Activated CD8-positive, alpha-beta memory T cell treated with anti-CD3 and anti-CD28 coated beads, Interleukin-2, amount 50 U/mL, for 1 hour (primary cell): ENCODE measurements around the gene CCDC6.
"Not testable (repeated sequence)": the region's sequence is repeated elsewhere in the genome, so short reads cannot be mapped to it uniquely, and the experiment has no call there.

ENCODE experiments used
- DNase-seq: peaks from one replicate; pipeline ENCODE4 v3.0.0-alpha.2; 2020; ENCODE audit errors: extremely low read depth

Gene CCDC6

GRCh38 chr10:59905731-59906416 is 482 bp downstream of the CCDC6 start:
- no peak for DNase-seq

DNA sequence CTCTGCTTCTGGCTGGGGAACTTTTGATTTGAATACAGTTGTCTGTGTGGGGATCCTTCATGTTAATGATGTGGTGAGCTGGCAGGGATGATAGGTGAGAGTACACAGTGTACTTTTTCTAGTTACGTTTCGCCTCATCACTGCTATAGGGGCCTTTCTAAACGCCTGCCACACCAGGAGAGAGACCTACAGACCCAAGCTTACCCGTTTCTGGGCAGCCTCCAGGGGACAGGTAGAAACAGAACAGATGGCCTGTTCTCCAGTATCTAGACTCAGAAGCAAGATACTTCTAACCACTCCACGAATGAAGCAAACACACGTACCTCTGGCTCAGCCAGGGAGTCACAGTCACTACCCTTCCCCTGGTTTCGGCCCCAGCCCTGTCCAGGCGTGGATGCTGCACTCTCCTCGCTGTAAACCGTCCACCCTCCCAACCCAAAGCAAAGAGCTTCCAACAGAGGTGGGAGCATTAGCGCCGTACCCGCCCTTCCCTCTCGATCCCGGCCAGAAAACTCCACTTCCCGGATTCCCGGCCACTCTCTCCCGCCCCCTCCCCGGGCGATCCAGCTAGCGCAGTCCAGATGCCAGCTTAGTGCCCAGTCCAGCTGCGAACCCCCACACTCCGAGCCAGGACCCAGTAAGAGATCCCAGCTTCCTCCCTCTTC is 1.2 kb downstream of the CCDC6 start:
- no peak for DNase-seq

- DNase-seq: no peak
Measured at GRCh38 chr10:59904426-59905065, 1.8 kb downstream of the CCDC6 start.

DNA sequence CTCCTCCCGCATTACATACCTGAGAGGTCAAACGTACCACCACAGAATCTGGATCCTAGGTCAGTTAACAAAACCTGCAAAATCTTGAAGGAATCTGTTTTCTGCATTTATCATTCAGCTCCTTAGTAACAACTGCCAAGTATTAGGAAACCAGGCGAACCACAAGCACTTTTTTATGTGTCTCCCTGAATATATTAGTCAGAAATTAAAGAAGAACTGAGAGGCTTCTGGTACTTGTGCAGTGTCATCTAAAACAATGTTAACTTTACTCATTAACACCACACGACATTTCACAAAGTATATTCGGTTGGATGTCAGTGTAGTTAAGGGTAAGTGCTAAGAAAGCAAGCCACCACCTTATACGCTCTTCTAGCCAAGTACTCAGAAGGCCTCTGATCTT is 2.5 kb downstream of the CCDC6 start:
- no peak for DNase-seq

GRCh38 chr10:59902016-59902415 is 4.3 kb downstream of the CCDC6 start:
- DNase-seq: no peak

GRCh38 chr10:59901470-59901869 is 4.9 kb downstream of the CCDC6 start:
- DNase-seq: no peak

DNA sequence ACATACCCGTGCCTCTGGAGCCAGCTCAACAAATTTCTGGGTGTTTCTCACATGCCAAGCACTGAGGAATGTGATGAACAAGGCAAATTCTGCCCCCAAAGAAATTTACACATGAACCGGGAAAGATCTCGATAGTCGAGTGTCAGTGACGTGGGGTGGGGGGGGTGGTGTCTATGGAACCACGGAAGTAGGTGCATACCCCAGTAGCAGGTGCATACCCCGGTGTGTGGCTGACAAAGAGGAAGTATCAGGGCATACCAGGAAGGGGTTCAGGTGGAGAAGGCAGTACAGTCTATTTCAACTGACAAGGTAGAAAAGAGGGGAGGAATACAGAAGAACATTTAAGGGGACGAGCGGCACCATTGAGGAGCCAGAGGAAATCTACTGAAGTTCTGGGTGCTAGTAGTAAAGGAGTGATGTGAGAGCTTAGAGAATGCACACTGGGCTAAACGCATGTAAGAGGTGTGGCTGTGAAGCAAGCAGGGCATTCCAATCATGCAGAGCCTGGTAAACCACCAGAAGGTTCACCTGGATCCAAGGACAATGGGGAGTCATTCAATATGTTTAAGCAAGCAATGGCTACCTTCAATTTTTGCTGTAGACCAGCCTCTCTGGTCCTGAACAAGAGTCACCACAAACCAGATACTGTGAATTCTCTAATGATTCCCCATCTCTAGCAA is 6.2 kb downstream of the CCDC6 start:
- DNase-seq: no peak

- DNase-seq: no peak
Measured at GRCh38 chr10:59898125-59898835, 8.1 kb downstream of the CCDC6 start.

DNA sequence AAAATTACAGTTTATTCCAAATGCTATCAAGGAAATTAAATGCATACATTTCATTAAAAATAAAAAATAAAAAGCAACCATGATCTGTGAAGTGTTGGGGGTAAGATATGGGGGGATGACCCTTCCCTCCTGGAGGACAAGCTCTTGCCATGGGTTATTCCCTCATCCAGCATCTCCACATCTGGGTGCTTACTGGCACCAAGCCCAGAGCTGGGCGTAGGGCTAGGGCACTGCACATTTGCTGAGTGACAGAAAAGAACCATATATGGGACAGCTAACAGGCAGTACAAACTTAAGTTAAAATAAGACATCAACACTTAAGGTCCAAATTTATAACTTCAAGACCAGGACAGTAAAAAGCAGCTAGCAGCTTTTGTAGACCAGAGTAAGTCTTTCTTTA is 10.2 kb downstream of the CCDC6 start:
- no peak for DNase-seq

GRCh38 chr10:59895629-59896116 is 10.7 kb downstream of the CCDC6 start:
- DNase-seq: no peak

GRCh38 chr10:59894114-59894513 is 12.2 kb downstream of the CCDC6 start:
- no peak for DNase-seq

GRCh38 chr10:59892697-59893096 is 13.7 kb downstream of the CCDC6 start:
- no peak for DNase-seq

DNA sequence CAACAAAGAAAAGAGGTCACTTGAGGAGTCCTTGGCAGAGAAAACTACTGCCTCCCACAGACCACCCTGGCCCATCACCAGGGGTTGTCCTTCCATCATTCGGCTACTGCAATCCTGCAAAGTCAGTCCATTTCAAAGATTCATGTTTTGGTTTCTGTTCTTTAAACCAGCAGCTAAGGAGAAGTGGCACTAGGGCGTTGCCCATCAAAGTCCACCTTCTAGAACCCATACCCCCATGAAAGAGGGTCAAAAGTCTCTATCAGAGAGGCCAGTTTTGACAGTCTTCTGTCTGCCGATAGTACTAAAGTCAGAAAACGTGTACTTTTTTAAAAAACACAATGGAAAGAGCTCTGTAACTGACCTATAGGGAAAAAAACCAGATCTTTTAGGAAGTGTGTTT is 14.4 kb downstream of the CCDC6 start:
- no peak for DNase-seq

DNA sequence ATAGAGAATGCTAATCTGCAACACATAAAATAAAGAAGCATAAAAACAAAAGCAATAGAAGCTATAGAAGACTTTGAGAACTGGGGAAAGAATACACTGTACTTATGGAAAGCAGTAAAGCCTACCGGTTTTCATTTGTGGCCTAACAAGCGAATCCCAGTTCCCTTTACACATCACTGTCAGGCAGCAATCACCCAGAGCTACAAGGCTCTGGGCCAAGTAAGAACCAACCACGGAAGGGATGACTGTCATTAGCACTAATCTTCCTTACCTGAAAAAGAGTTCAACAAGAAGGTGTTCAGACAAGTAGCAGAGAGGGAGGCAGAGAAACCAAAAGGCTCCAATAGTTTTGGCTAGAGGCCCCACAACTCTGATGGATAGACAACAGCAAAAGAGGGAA is 15.0 kb downstream of the CCDC6 start:
- no peak for DNase-seq

- DNase-seq: no peak
Measured at GRCh38 chr10:59888781-59889435, 17.4 kb downstream of the CCDC6 start.

- no peak for DNase-seq
Measured at GRCh38 chr10:59887972-59888640, 18.2 kb downstream of the CCDC6 start.

DNA sequence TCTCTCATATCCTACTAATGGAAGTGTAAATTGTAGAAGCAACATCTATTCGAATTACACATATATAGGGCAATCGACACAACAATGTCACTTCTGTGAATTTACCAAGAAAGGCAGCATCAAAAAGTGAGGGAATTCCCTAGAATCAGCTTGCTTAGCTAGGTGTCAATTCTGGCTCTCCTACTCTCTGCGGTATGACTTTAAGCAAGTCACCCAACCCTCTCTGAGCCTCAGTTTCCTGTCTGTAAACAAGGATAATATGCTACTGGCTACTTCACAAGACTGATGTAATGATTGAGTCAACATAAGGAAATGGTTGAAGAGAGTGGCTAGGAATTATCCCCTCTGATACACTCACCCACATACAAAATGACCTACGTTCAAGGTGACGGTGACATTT is 19.4 kb downstream of the CCDC6 start:
- no peak for DNase-seq

- DNase-seq: no peak
Measured at GRCh38 chr10:59885430-59886134, 20.8 kb downstream of the CCDC6 start.

DNA sequence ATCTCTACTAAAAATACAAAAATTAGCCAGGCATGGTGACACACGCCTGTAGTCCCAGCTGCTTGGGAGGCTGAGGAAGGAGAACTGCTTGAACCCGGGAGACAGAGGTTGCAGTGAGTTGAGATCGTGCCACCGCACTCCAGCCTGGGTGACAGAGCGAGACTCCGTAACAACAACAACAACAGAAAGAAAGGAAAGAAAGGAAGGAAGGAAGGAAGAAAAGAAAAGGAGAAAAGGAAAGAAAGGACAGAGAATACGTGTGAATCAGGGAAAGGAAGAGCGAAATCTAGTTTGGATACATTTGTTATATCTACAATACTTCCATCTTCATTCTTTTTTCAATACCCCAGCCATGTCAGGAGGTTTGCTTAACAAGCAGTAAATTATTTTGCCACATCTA is 21.5 kb downstream of the CCDC6 start:
- DNase-seq: not testable (repeated sequence)

DNA sequence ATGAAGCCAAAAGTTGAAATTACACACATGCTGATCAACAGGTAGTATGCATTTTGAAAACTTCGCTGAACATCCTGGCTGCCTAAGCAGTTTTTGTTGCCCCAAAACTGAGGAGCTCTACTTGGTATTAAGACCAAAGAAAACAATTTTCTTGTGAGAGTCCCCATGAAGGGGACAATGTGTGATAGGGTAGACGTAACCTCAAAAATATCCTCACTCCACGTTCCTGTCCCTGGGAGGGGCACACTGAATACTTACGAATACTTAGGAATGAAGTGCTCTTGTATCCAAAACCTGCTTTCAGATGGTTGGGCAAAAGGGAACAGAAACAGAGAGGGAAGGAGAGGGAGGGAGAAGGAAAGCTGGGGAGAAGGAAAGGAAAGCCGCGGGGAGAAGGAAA is 24.7 kb downstream of the CCDC6 start:
- no peak for DNase-seq
